Neural progenitor cell (in vitro differentiated cells): ENCODE data around the gene AUH. TPM values are rescaled to one million over a fixed set of nuclear protein-coding genes. Genes with fewer than 3 reads are reported as not detected.

ENCODE experiments used
- DNase-seq: peaks from one replicate; pipeline ENCODE4 v3.0.0-alpha.2; 2016; ENCODE audit warnings: low spot score
- H2AFZ ChIP-seq: fragments of 200-600 bp; sonication (generic); replicated peaks from 2 replicates; pipeline ENCODE4 v1.6.1; 2016; ENCODE audit warnings: antibody characterized with exemption
- H3F3A ChIP-seq: fragments of 200-600 bp; sonication (generic); 2 replicates; pipeline ENCODE4 v1.6.1; 2016; ENCODE audit warnings: antibody characterized with exemption, low read depth
- H3K27ac ChIP-seq: fragments of 200-600 bp; sonication (generic); 2 replicates; pipeline ENCODE4 v1.5.1; 2016; ENCODE audit warnings: mild to moderate bottlenecking
- H3K27me3 ChIP-seq: fragments of 200-600 bp; sonication (generic); 2 replicates; pipeline ENCODE4 v1.6.1; 2016; ENCODE audit warnings: mild to moderate bottlenecking, moderate library complexity
- H3K36me3 ChIP-seq: fragments of 200-600 bp; sonication (generic); 2 replicates; pipeline ENCODE4 v1.5.1; 2016
- H3K4me1 ChIP-seq: fragments of 200-600 bp; sonication (generic); 2 replicates; pipeline ENCODE4 v1.6.1; 2016; ENCODE audit warnings: mixed run types
- H3K4me2 ChIP-seq: fragments of 200-600 bp; sonication (generic); 2 replicates; pipeline ENCODE4 v1.6.1; 2016
- H3K4me3 ChIP-seq: fragments of 200-600 bp; sonication (generic); 2 replicates; pipeline ENCODE4 v1.5.1; 2016
- H3K79me2 ChIP-seq: fragments of 200-600 bp; sonication (generic); 2 replicates; pipeline ENCODE4 v1.6.1; 2016; ENCODE audit warnings: low read depth
- H3K9ac ChIP-seq: fragments of 200-600 bp; sonication (generic); 2 replicates; pipeline ENCODE4 v1.6.1; 2016
- H3K9me3 ChIP-seq: fragments of 200-600 bp; sonication (generic); 2 replicates; pipeline ENCODE4 v1.5.1; 2016; ENCODE audit warnings: low read depth
- H4K20me1 ChIP-seq: fragments of 200-600 bp; sonication (generic); 2 replicates; pipeline ENCODE4 v1.6.1; 2016; ENCODE audit warnings: low read depth
- H3K27ac Mint-ChIP-seq: 3 replicates; pipeline ENCODE4 v1.8.0; 2021; ENCODE audit warnings: mixed read lengths
- H3K27me3 Mint-ChIP-seq: 2 replicates; pipeline ENCODE4 v1.8.0; 2022; ENCODE audit warnings: low read depth, mild to moderate bottlenecking, inconsistent platforms, moderate library complexity, mixed read lengths; ENCODE audit not compliant: insufficient read depth
- H3K36me3 Mint-ChIP-seq: 3 replicates; pipeline ENCODE4 v1.8.0; 2021; ENCODE audit warnings: mixed read lengths
- H3K4me1 Mint-ChIP-seq: 3 replicates; pipeline ENCODE4 v1.8.0; 2021; ENCODE audit warnings: mixed read lengths
- H3K4me3 Mint-ChIP-seq: 3 replicates; pipeline ENCODE4 v1.8.0; 2021; ENCODE audit warnings: mild to moderate bottlenecking, moderate library complexity, mixed read lengths
- H3K9me3 Mint-ChIP-seq: 3 replicates; pipeline ENCODE4 v1.8.0; 2020; ENCODE audit warnings: mixed read lengths
- CTCF ChIP-seq: fragments of 200-600 bp; sonication (generic); IDR thresholded peaks from 2 replicates; pipeline ENCODE4 v1.5.1; 2017; ENCODE audit warnings: antibody characterized with exemption, mild to moderate bottlenecking
- EZH2 ChIP-seq: fragments of 200-600 bp; sonication (generic); IDR thresholded peaks from 2 replicates; pipeline ENCODE4 v1.6.1; 2017; ENCODE audit warnings: antibody characterized with exemption, mild to moderate bottlenecking, moderate library complexity
- EZH2phosphoT487 ChIP-seq: fragments of 200-600 bp; sonication (generic); IDR thresholded peaks from 2 replicates; pipeline ENCODE4 v1.6.1; 2017; ENCODE audit warnings: antibody characterized with exemption
- total RNA-seq: library from RNA; depleted of rRNA; stranded (reverse); fragments of >200 nt; gene quantifications from 2 replicates; pipeline ENCODE4 v1.2.3, GENCODE V29; 2015; ENCODE audit warnings: low replicate concordance

Gene AUH
- total RNA-seq, 1 donor from 2014 or later = 17.3 TPM

DNA sequence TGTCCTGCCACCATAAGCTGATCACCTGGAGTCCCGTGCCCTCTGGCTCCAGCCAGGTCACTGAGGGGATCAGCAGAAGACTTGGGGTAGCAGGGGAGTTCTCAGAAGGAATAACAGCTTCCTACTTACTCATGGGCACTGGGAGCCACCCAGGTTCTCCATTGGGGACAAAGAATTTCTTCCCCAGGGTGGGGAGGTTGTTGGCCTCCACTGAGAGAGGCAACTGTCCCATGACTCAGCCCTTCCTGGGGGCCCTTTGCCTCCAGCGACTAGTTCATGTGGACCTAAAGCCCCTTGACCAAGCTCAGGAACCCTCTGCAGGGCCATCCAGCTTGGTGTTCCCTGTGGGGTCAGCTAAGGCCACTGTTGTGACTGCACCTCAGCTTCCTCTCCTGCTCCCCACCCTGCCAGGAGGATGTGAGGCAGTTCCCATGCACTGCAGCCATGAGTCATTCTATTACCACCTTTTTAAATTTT, 175.0 kb downstream of the AUH start:
- H3K27me3 Mint-ChIP-seq = peaks cover 5% of the 10 kb centered on the region
- peaks cover 5% of the 10 kb centered on the region for H3K9me3 Mint-ChIP-seq
- H3K4me3 Mint-ChIP-seq = no peak overlapping the region
- Histone ChIP-seq H3K9ac (no peak overlapping the region), H3F3A (no peaks in the 10 kb centered on the region), H3K4me3 (no peak overlapping the region), H3K27ac (no peak overlapping the region), H3K4me2 (no peak overlapping the region), H3K4me1 (no peaks in the 10 kb centered on the region), H3K36me3 (no peaks in the 10 kb centered on the region), H4K20me1 (no peaks in the 10 kb centered on the region), H2AFZ (no peak overlapping the region), H3K9me3 (no peaks in the 10 kb centered on the region), H3K79me2 (no peaks in the 10 kb centered on the region), H3K27me3 (peaks cover 3% of the 10 kb centered on the region)
- H3K4me1 Mint-ChIP-seq = peaks cover 15% of the 10 kb centered on the region
- TF ChIP-seq EZH2phosphoT487 = no peak
- no peak for TF ChIP-seq EZH2
- H3K36me3 Mint-ChIP-seq = peaks cover 2% of the 10 kb centered on the region
- no peak overlapping the region for H3K27ac Mint-ChIP-seq
- no peak for DNase-seq

- Histone ChIP-seq H3K27me3 (no peaks in the 10 kb centered on the region), H4K20me1 (no peaks in the 10 kb centered on the region), H3K79me2 (no peaks in the 10 kb centered on the region), H3K4me3 (no peak overlapping the region), H3K4me2 (no peak overlapping the region), H3K36me3 (no peaks in the 10 kb centered on the region), H3K27ac (no peak overlapping the region), H2AFZ (no peak overlapping the region), H3K4me1 (no peaks in the 10 kb centered on the region), H3F3A (no peaks in the 10 kb centered on the region), H3K9me3 (no peaks in the 10 kb centered on the region), H3K9ac (no peak overlapping the region)
- H3K9me3 Mint-ChIP-seq = peaks cover 5% of the 10 kb centered on the region
- no peak for TF ChIP-seq EZH2
- TF ChIP-seq CTCF = no peak
- TF ChIP-seq EZH2phosphoT487 = no peak
- peaks cover 9% of the 10 kb centered on the region for H3K4me1 Mint-ChIP-seq
- H3K36me3 Mint-ChIP-seq = peaks cover 2% of the 10 kb centered on the region
- no peak overlapping the region for H3K27ac Mint-ChIP-seq
- peaks cover 5% of the 10 kb centered on the region for H3K27me3 Mint-ChIP-seq
- no peak overlapping the region for H3K4me3 Mint-ChIP-seq
- no peak for DNase-seq
Measured at GRCh38 chr9:91185193-91185886, 176.4 kb downstream of the AUH start.

DNA sequence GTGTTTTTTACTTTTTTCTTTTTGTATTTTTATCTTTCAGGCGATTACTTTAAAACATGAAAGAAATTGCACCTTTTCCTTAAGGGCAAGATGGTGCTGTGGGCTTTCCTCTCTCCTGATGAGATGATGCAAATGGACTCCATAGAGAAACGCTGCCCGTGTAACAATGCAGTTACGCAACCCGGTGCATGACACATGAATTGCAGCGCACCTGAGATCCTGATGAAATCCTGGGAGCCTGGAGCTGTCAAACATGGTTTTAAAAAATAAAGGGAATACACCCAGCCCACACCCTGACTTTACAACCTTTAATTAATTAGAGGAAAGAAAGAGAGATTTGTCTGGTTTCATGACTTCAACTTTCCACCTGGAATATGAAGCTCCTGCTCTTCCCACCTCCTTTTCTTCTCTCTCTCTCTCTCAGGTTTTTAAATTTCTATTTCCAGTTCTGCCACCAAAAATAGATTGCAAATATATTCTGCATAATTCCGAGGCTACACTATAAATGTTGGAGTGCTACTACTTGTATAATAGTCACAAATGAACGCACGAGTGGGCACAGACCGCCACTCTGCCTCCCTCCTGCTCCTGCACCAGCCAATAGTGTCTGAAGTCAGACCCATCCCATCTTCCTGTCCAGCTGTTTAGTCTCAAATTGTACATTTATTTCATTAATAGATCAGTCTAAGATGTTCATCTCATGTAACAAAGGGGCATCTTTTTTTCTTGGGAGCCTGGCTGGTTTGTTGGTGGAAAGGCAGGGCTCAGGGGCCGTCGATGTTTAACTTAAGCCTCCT, 179.1 kb downstream of the AUH start:
- Histone ChIP-seq H3F3A (no peaks in the 10 kb centered on the region), H2AFZ (no peak overlapping the region), H3K9me3 (no peaks in the 10 kb centered on the region), H3K27ac (no peak overlapping the region), H3K4me3 (no peak overlapping the region), H3K4me2 (no peak overlapping the region), H3K9ac (no peak overlapping the region), H3K4me1 (no peaks in the 10 kb centered on the region), H3K27me3 (no peaks in the 10 kb centered on the region), H3K36me3 (no peaks in the 10 kb centered on the region), H3K79me2 (no peaks in the 10 kb centered on the region), H4K20me1 (no peaks in the 10 kb centered on the region)
- H3K4me3 Mint-ChIP-seq = no peak overlapping the region
- no peak for DNase-seq
- H3K27me3 Mint-ChIP-seq = peaks cover 9% of the 10 kb centered on the region
- no peak for TF ChIP-seq EZH2
- no peak for TF ChIP-seq CTCF
- TF ChIP-seq EZH2phosphoT487 = no peak
- H3K36me3 Mint-ChIP-seq = no peaks in the 10 kb centered on the region
- H3K9me3 Mint-ChIP-seq = no peaks in the 10 kb centered on the region
- H3K27ac Mint-ChIP-seq = no peak overlapping the region
- H3K4me1 Mint-ChIP-seq = peaks cover 7% of the 10 kb centered on the region
